GM18867 (cell line): ENCODE data around the gene SNCB.
"Not testable (repeated sequence)": the region's sequence is repeated elsewhere in the genome, so short reads cannot be mapped to it uniquely, and the experiment has no call there.

ENCODE experiments used
- ATAC-seq: cut with Tn5 transposase; IDR thresholded peaks from one replicate; pipeline ENCODE4 v1.9.1; 2021; ENCODE audit warnings: mild to moderate bottlenecking, moderate library complexity; ENCODE audit not compliant: unreplicated experiment

SNCB gene

GRCh38 chr5:176606032-176606431 lies 24.3 kb downstream of the SNCB start:
- ATAC-seq: no peak

DNA sequence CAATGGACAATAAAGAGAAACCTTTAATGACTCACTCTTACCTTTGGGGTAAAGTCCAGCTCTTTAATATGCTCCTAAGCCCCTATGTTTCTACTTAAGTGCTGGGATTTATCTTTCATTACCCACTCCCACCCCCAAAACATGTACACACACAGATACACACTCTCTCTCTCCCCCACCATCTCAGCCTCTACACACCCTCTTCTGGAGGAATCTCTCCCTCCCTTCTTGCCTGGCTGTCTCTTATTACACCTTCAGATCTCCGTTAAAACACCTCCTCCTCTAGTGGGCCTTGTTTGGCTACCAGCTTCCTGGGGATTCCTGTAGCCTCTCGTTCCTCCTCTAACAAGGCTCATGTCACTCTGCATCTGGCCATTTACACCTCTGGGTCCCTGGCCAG lies 27.2 kb downstream of the SNCB start:
- ATAC-seq: no peak

DNA sequence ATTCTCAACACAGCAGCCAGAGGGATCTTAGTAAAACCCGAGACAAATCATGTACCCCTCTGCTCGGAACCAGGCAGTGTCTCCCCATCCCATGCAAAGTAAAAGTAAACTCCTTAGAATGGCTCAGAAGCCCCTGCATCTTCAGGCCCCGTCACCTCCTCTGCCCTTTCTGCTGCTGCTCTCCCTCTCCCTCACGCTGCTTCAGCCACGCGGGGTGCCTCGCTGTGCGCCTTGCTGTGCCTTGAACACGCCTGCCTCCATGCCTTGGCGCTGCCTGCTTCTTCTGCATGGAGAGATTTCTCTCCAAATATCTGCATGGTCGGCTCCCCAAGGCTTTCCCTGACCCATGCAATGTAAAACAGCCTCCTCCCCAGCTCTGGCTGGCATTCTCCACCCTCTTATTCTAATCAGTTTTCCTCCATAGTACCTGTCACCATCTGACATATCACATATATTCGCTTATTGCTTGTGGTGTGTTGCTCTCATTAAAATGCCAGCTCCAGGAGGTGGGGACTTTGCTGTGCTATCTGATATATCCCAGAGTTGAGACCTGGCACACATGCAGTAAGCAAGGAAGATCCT lies 28.3 kb downstream of the SNCB start:
- no peak for ATAC-seq

GRCh38 chr5:176599749-176600430 lies 30.4 kb downstream of the SNCB start:
- ATAC-seq: peak; percentile 70

GRCh38 chr5:176597417-176598389 lies 32.6 kb downstream of the SNCB start:
- no peak for ATAC-seq

DNA sequence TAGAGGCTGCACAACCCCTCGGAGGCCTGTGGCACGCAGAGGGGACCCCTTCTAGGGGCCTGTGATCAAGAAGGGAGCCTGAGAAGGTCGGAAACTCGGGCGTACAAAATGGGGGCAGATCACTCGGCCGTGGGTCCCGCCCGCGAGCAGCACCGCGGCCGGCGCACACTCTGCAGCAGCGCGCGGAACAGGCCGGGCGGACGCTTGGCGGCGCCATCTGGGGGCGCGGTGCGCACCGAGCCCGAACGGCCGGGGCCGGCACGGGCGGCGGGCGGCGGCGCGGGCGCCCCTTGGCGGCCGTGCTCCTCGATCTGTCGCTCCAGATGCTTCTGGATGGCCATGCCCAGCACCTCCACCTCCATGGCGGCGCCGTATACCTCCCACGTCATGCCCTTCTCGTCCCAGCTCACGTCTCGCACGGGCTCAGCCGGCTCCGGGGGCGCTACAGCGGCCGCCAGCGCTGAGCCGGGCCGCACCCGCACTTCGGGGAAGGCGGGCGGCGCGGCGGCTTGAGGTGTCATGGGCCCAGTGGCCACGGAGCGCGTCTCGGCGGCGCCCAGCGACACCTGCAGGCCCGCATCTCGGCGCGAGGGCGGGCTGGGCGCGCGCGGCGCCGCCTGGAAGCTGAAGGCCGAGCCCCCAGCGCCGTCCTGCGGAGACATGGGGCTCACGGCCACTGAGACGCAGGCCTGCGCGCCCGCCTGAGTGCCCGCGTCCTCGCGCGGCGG lies 33.5 kb downstream of the SNCB start:
- no peak for ATAC-seq

GRCh38 chr5:176596069-176596644 lies 34.2 kb downstream of the SNCB start:
- ATAC-seq: no peak

- no peak for ATAC-seq
These were observed 34.9 kb downstream of the SNCB start for GRCh38 chr5:176595386-176595943.

DNA sequence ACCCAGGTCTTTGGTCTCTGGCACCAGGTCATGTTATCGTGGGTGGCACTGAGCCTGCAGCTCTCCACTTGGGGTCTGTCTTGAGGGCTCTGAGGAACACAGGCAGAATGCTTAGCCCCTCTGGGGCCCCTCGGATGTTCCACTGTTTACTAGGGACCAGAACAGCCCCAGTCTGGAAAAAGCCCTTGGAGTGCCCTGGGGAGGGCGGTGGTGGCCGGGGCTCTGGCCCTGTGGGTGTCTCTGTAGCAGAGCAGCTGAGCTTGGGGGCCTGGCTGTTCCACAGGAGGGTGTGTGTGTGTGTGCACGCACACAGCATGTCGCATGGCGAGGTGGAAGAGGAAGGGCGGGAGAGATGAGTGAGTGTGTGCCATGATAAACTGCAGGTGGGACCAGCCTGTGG lies 35.8 kb downstream of the SNCB start:
- no peak for ATAC-seq

DNA sequence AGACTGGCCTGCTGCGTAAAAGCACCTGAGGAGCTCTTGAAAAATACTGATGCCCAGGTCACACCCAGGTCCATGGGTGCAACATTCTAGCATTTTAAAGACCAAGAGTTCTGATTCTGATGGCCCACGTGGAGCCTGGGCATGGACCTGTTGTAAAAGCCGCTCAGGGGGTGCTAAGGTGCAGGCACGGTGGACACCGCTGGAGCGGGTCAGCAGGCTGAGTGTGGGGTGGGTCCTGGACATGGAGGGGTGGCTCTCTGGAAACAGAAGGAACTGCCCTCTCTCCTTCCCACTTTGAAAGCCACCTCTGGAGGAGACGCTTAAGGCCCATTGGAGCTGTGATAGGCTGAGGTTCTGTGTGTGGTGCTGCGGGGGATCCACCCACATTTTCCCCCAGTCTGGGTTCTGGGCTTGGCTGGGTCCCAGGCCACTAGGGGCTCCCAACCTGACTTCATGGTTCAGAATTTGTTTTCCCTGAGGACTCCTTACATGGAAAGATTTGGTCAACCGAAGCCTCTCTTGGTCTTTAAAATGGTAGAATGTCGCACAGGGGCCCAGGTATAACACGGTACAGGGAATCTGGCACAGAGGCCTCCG lies 37.0 kb downstream of the SNCB start:
- ATAC-seq: no peak

DNA sequence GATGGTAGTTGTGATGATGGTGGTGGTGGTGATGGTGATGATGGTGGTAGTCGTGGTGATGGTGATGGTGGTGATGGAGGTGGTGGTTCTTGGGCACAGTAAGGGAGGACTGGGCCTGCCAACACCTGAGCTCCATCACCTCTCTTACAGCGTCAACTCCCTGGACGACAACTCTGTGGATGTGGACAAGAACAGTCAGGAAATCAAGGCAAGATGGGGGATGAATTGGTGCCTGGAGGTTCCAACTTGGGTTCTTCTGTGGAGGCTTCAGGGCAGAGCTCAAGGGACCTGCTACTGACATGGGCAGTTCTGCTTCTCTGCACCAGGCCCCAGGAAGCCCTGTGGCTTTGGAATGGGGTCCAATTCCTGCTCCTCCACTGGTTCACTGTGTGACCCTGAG lies 37.8 kb downstream of the SNCB start:
- ATAC-seq: no peak

- not testable (repeated sequence) for ATAC-seq
These were observed 38.7 kb downstream of the SNCB start for GRCh38 chr5:176591667-176592066.

DNA sequence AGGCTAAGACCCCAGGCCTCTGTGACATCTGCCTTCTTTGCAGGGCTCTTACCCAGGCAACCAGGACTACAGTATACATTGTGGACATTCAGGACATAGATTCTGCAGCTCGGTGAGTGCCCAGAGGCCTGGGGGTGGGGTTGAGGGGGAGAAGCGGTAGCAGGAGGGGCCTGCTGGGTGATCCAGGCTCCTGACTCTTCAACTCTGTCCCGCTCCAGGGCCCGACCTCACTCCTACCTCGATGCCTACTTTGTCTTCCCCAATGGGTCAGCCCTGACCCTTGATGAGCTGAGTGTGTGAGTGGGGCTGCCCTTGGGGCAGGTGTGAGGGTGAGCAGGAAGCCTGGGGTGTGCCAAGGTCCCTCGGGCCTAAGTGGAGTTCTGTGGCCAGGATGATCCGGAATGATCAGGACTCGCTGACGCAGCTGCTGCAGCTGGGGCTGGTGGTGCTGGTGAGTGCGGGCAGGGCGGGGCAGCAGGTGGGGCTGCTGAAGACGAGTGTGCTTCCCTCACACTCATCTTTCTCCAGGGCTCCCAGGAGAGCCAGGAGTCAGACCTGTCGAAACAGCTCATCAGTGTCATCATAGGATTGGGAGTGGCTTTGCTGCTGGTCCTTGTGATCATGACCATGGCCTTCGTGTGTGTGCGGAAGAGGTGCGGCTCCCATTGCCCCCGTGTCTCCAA lies 40.2 kb downstream of the SNCB start:
- ATAC-seq: no peak

GRCh38 chr5:176589039-176589769 lies 41.1 kb downstream of the SNCB start:
- no peak for ATAC-seq

DNA sequence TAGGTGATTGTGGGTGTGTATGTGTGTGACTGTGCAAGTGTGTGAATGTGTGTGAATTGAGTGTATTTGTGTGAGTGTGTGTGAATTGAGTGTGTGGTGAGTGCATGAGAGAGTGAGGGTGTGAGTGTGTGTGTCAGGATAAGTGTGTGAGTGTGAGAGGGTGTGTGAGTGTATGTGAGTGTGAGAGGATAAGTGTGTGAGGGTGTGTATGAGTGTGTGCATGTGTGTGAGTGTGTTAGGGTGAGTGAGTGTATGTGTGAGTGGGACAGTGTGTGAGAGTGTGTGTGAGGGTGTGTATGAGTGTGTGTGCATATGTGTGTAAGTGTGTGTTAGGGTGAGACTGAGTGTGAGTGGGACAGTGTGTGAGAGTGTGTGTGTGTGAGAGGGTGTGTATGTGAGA lies 42.0 kb downstream of the SNCB start:
- no peak for ATAC-seq

DNA sequence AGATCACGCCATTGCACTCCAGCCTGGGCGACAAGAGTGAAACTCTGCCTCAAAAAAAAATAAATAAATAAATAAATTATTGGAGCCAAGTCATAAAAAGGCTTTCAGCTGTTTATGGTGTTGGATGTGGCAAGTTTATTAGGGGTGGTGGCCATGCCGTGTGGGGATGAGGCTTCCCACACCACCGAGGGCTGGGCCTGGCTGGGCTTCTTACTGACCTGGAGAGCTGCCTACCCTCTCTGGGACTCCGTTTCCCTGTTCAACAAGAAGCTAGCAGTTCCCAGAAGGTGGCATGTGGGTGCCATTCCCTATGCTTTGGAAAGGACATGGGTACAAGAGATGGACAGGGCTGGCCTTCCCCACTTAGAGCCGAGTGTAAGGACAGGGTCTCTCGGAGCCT lies 42.9 kb downstream of the SNCB start:
- ATAC-seq: no peak

DNA sequence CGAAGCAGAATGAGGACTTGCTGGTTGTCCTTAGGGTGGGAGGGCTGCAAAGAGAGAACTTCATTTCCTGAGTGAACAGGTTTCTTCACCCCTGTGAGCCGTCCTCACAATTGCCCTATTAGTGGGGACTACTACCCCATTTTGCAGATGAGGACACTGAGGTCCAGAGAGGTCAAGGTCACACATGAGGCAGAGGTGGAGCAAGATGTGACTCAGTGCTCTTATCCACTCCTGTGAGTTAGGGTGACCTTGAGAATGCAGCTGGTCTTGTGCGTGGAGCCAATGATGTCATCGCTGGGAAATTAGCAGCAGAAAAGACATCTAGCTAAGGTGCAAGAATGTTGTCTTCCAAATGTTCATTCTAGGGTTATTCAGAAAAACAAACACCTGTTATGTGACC lies 47.3 kb downstream of the SNCB start:
- ATAC-seq: no peak

DNA sequence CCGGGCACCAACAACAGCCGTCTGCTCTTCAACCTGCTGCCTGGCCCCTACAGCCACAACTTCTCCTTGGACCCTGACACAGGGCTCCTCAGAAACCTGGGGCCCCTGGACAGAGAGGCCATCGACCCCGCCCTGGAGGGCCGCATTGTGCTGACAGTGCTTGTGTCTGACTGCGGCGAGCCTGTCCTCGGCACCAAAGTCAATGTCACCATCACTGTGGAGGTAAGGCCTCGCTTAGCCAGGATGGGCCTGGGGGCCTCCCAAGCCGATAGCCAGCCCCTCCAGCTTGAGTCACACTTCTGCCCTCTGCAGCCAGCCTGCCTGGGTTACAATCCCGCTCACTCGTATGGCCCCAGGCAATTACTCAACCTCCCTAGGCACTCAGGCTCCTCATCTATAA lies 49.0 kb downstream of the SNCB start:
- no peak for ATAC-seq

- ATAC-seq: no peak
These were observed 51.0 kb downstream of the SNCB start for GRCh38 chr5:176579323-176579722.
